Peyer's patch (tissue), 4 donors: ENCODE results near the gene CCDC73. TPM values are rescaled to one million over a fixed set of nuclear protein-coding genes. Genes with fewer than 3 reads are reported as not detected.

Source experiments
- DNase-seq, 3 donors: peaks; one replicate each; pipeline ENCODE4 v3.0.0-alpha.2; 2017 to 2019
- H3K27ac ChIP-seq, 4 donors: fragments of 200-600 bp; sonication (generic); one replicate each; pipeline ENCODE4 v1.5.1; 2016 to 2019
- H3K27me3 ChIP-seq, 2 donors: fragments of 200-600 bp; sonication (generic); one replicate each; pipeline ENCODE4 v1.5.1; 2019
- H3K36me3 ChIP-seq, 3 donors: fragments of 200-600 bp; sonication (generic); one replicate each; pipeline ENCODE4 v1.5.1; 2016 to 2019
- H3K4me1 ChIP-seq, 4 donors: fragments of 200-600 bp; sonication (generic); one replicate each; pipeline ENCODE4 v1.5.1; 2016 to 2019
- H3K4me3 ChIP-seq, 4 donors: fragments of 200-600 bp; sonication (generic); 1 replicate in 3 of 4; 2 replicates in 1 of 4; pipeline ENCODE4 v1.5.1; 2016 to 2019; ENCODE audit warnings: mild to moderate bottlenecking in 1 of 4
- H3K9me3 ChIP-seq, 4 donors: fragments of 200-600 bp; sonication (generic); one replicate each; pipeline ENCODE4 v1.5.1; 2016 to 2019; ENCODE audit warnings: mild to moderate bottlenecking in 1 of 4
- CTCF ChIP-seq, 6 experiments: fragments of 450-650 bp in 4 of 6; fragments of 200-600 bp in 2 of 6; sonication (generic) in 1 of 6; IDR thresholded peaks; one replicate each; pipeline ENCODE4 v1.5.1; 2017 to 2019; ENCODE audit warnings: antibody characterized with exemption in 6 of 6, mild to moderate bottlenecking in 3 of 6, moderate library complexity in 1 of 6
- POLR2A ChIP-seq, 2 donors: fragments of 450-650 bp; IDR thresholded peaks; one replicate each; pipeline ENCODE4 v1.5.1; 2017; ENCODE audit warnings: antibody characterized with exemption in 2 of 2, mild to moderate bottlenecking in 2 of 2, moderate library complexity in 2 of 2
- total RNA-seq, 4 donors: library from RNA; depleted of rRNA; stranded (reverse); fragments of >200 nt; gene quantifications; one replicate each; pipeline ENCODE4 v1.1.0, GENCODE V29; 2016

The CCDC73 gene
- total RNA-seq, 4 donors from 2014 or later, result not detected

DNA sequence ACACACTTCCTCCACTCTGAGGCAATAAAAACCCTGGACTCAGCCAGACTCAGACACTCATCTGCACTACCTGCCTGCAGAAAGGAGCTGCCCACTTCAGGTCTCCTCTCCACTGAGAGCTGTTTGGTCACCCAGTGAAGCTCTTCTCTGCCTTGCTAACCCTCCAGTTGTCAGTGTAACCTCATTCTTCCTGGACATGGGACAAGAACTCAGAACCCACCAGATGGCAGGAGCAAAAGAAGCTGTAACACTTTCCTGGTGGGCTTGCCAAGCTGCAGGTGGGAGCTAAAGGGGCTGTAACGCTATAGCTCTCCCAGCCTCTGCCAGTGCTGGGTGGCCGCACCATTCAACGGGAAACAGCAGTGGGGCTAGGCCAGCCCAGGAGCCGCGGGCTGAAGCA is 89.7 kb downstream of the CCDC73 start:
- no peaks in the 10 kb centered on the region for H3K4me1 ChIP-seq
- DNase-seq, result no peak
- no peaks in the 10 kb centered on the region for H3K36me3 ChIP-seq
- no peak overlapping the region for H3K27ac ChIP-seq
- H3K27me3 ChIP-seq, result no peaks in the 10 kb centered on the region
- no peak overlapping the region for H3K4me3 ChIP-seq
- no peaks in the 10 kb centered on the region for H3K9me3 ChIP-seq
- TF ChIP-seq CTCF (IDR thresholded peaks at IDR 0.05), result no peak
- no peak for TF ChIP-seq POLR2A (IDR thresholded peaks at IDR 0.05)

DNA sequence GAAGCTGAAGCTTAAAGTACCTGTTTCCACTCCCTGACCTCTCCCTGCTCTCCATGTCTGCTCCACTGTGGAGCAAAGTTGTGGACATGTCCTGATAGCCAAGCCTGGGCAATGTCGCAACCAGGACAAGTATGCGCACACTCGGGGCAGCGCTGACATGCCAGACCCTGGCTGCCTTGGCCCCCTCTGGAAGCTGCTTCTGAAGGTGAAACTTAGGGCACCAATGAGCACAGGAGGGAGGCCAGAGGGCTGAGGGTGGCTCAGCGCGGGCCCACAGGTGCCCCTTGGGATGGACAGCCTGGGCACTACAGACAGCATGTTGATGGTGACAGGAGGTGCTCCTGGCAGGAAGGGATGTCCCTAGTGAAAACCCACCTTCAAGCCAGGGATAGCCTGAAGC is 90.2 kb downstream of the CCDC73 start:
- Histone ChIP-seq H3K36me3 (no peaks in the 10 kb centered on the region), H3K9me3 (no peaks in the 10 kb centered on the region), H3K27ac (no peak overlapping the region), H3K4me3 (no peak overlapping the region), H3K4me1 (no peaks in the 10 kb centered on the region), H3K27me3 (no peaks in the 10 kb centered on the region)
- no peak for DNase-seq
- no peak for TF ChIP-seq CTCF (IDR thresholded peaks at IDR 0.05)
- TF ChIP-seq POLR2A (IDR thresholded peaks at IDR 0.05), result no peak

GRCh38 chr11:32701616-32702015 is 92.8 kb downstream of the CCDC73 start:
- Histone ChIP-seq H3K27me3 (no peaks in the 10 kb centered on the region), H3K36me3 (no peaks in the 10 kb centered on the region), H3K9me3 (no peaks in the 10 kb centered on the region), H3K27ac (no peak overlapping the region), H3K4me1 (no peaks in the 10 kb centered on the region), H3K4me3 (no peak overlapping the region)
- TF ChIP-seq CTCF (IDR thresholded peaks at IDR 0.05) (no peak), POLR2A (IDR thresholded peaks at IDR 0.05) (no peak)
- DNase-seq, result no peak

- TF ChIP-seq CTCF (IDR thresholded peaks at IDR 0.05) (no peak), POLR2A (IDR thresholded peaks at IDR 0.05) (no peak)
- Histone ChIP-seq H3K9me3 (no peaks in the 10 kb centered on the region), H3K4me1 (no peaks in the 10 kb centered on the region), H3K27me3 (no peaks in the 10 kb centered on the region), H3K27ac (no peak overlapping the region), H3K4me3 (no peak overlapping the region), H3K36me3 (no peaks in the 10 kb centered on the region)
- DNase-seq, result no peak
Measured at GRCh38 chr11:32698579-32698978, 95.9 kb downstream of the CCDC73 start.

- H3K4me1 ChIP-seq, result no peaks in the 10 kb centered on the region
- no peak for TF ChIP-seq CTCF (IDR thresholded peaks at IDR 0.05)
- no peak for TF ChIP-seq POLR2A (IDR thresholded peaks at IDR 0.05)
Measured at GRCh38 chr11:32671051-32671450, 123.4 kb downstream of the CCDC73 start.

GRCh38 chr11:32659672-32660071 is 134.8 kb downstream of the CCDC73 start:
- H3K27ac ChIP-seq, result no peak overlapping the region
- TF ChIP-seq CTCF (IDR thresholded peaks at IDR 0.05) (no peak), POLR2A (IDR thresholded peaks at IDR 0.05) (no peak)
- H3K27me3 ChIP-seq, result no peaks in the 10 kb centered on the region
- H3K9me3 ChIP-seq, result no peaks in the 10 kb centered on the region
- DNase-seq, result no peak
- no peaks in the 10 kb centered on the region for H3K4me1 ChIP-seq
- no peak overlapping the region for H3K4me3 ChIP-seq
- no peaks in the 10 kb centered on the region for H3K36me3 ChIP-seq

More at GRCh38 chr11:32671051-32671450, 123.4 kb downstream of the CCDC73 start:
- DNase-seq, result no peak
- Histone ChIP-seq H3K27ac (no peak overlapping the region), H3K27me3 (no peaks in the 10 kb centered on the region), H3K9me3 (peaks cover 0 to 5% (median 0%) of the 10 kb centered on the region in 4 donors), H3K36me3 (no peaks in the 10 kb centered on the region), H3K4me3 (no peak overlapping the region)
